Ammon's horn (tissue), 1 donor: ENCODE measurements around the gene GNAQ.
A peak's percentile ranks its signal among the peaks of the same experiment; 100 is the strongest.

ENCODE experiments used
- DNase-seq: peaks from one replicate; pipeline ENCODE4 v3.0.0-alpha.2; 2016; ENCODE audit warnings: low spot score

Gene GNAQ

GRCh38 chr9:77944556-77945243 is 86.9 kb downstream of the GNAQ start:
- DNase-seq: peak; percentile 41

- DNase-seq: no peak
These were observed 88.6 kb downstream of the GNAQ start for GRCh38 chr9:77943057-77943456.

- no peak for DNase-seq
These were observed 92.4 kb downstream of the GNAQ start for GRCh38 chr9:77939149-77939668.

GRCh38 chr9:77938163-77938562 is 93.4 kb downstream of the GNAQ start:
- DNase-seq: no peak

GRCh38 chr9:77935974-77936373 is 95.6 kb downstream of the GNAQ start:
- DNase-seq: no peak

GRCh38 chr9:77935211-77935610 is 96.4 kb downstream of the GNAQ start:
- DNase-seq: no peak

- DNase-seq: no peak
These were observed 97.6 kb downstream of the GNAQ start for GRCh38 chr9:77933976-77934375.

- no peak for DNase-seq
These were observed 98.6 kb downstream of the GNAQ start for GRCh38 chr9:77933019-77933418.

GRCh38 chr9:77929942-77930341 is 101.7 kb downstream of the GNAQ start:
- DNase-seq: no peak

GRCh38 chr9:77927265-77927664 is 104.3 kb downstream of the GNAQ start:
- DNase-seq: no peak

- no peak for DNase-seq
These were observed 105.2 kb downstream of the GNAQ start for GRCh38 chr9:77926371-77926878.

GRCh38 chr9:77922591-77922990 is 109.0 kb downstream of the GNAQ start:
- DNase-seq: no peak

- no peak for DNase-seq
These were observed 113.8 kb downstream of the GNAQ start for GRCh38 chr9:77917800-77918199.

GRCh38 chr9:77916820-77917219 is 114.8 kb downstream of the GNAQ start:
- DNase-seq: no peak

- no peak for DNase-seq
These were observed 115.2 kb downstream of the GNAQ start for GRCh38 chr9:77916410-77916819.

GRCh38 chr9:77915744-77916143 is 115.9 kb downstream of the GNAQ start:
- DNase-seq: no peak

- DNase-seq: no peak
These were observed 118.5 kb downstream of the GNAQ start for GRCh38 chr9:77912895-77913693.

GRCh38 chr9:77911928-77912327 is 119.7 kb downstream of the GNAQ start:
- no peak for DNase-seq

GRCh38 chr9:77910194-77910621 is 121.4 kb downstream of the GNAQ start:
- peak; percentile 36 for DNase-seq

- no peak for DNase-seq
These were observed 122.3 kb downstream of the GNAQ start for GRCh38 chr9:77909306-77909705.

- no peak for DNase-seq
These were observed 123.3 kb downstream of the GNAQ start for GRCh38 chr9:77908293-77908692.

GRCh38 chr9:77907585-77907984 is 124.0 kb downstream of the GNAQ start:
- no peak for DNase-seq

GRCh38 chr9:77906991-77907390 is 124.6 kb downstream of the GNAQ start:
- DNase-seq: no peak
